GM18858 (cell line): ENCODE measurements around the gene CACNG1.

ENCODE experiments used
- ATAC-seq: cut with Tn5 transposase; IDR thresholded peaks from one replicate; pipeline ENCODE4 v1.9.1; 2021; ENCODE audit not compliant: unreplicated experiment

CACNG1 gene

DNA sequence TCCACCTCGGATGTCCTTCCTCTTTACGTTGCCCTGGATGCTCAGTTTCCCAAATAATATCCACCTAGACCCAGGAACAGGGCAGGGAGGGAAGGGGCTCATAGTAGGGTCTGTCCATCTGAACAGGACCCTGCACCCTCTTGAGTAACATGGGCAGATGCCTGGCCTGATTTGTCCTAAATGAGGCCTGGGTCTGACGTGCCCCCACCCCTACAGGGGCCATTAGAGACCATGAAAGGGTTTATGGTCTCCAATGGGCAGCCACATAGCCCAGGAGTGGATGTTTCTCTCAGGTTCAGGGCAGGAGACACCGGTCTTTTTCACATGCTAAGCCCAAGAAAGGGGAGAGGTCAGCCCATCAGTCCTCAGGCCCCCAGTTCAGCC is 6.8 kb downstream of the CACNG1 start:
- no peak for ATAC-seq

DNA sequence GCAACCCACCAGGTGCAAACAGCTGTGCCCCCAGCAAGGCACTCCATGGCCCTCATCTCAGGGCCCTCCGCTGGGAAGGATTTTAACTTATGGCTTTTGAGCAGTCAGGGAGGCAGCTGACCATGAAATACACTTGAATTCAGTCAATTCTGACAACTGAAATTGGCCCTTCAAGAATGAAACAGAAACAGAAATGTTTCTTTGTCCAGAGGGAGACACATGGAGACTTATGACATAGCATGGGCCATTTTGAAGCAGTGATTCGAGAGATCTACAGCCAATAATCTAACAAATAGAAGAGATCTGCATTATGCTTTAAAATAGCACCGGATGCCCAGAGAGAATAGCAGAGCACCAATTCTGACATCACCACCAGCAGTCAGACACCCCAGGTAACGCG is 7.5 kb downstream of the CACNG1 start:
- no peak for ATAC-seq

DNA sequence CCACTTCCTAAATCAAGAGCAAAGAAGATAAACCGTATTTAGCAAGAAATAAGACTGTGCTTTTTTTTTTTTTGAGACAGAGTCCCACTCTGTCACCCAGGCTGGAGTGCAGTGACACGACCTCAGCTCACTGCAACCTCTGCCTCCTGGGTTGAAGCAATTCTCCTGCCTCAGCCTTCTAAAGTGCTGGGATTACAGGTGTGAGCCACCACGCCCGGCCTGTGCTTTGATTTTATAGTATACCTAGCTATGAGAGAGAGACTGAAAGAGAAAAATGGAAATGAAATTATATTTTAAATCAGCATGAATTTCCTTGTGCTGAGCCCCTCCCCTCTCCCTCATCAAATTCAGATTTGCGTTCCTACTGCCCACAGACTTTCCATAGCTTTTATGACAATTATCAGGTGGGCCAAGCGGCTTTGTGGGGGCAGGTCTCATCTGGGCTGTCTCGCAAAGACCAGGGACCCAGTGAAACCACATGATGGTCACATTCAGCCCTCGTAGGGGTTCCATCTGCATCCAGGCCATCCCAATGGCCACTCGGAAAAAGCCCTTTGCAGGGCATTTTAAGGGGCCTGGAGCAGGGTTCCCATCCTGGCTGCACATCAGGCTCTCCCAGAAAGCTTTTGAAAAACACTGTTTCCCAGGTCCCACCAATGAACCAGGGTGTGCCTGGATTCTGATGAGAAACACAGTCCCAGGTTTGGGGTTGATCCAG is 8.5 kb downstream of the CACNG1 start:
- ATAC-seq = no peak

DNA sequence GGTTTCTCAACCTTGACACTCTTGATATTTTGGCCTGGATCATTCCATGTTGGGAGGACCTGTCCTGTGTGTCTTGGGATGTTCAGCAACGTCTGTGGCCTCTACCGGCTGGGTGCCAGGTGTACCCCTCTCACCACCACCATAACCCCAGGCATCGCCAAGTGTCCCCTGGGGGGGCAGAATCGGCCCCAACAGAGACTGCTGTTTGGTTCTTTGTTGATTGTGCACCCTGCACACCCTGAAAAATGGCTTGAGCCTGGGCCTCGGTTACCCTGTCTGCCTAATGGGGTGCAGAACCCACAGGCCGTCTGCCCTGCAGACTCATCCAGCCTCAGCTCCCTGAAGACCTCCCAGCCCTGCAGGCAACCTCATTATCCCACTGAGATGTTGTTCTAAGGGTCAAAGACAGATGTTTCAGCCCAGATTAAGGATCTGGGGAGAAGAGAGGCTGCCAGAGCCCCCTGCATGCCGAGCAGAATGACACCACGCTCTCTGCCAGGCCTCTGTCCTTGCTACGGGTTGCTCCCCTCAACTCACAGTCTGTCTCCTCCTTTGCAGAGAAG is 9.2 kb downstream of the CACNG1 start:
- ATAC-seq = no peak

DNA sequence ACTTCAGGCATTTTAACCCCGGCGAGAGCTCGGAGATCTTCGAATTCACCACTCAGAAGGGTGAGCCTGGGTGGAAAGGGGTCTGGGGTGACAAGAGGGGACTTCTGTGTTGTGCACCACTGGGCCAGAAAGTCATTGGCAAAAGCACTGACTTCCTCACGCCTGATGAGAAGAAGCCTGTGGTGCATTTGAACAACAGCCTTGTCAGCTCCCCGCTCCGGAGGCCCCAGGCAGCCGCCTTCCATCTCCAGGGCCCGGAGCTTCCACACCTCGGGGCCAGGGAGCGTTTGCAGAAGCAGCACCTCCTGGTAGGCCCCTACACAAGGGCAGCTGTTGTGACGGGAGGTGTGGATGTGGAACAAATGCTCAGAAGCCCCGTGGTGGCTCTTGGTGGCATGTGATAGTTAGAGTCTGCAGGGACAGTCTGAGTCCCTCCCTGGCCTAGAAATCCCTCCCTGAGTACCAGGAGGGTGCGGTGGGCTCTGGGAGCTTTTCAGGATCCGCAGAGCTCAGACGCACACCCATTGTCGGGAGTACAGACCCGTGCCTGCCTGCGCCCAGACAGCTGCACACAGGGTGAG is 9.7 kb downstream of the CACNG1 start:
- no peak for ATAC-seq

DNA sequence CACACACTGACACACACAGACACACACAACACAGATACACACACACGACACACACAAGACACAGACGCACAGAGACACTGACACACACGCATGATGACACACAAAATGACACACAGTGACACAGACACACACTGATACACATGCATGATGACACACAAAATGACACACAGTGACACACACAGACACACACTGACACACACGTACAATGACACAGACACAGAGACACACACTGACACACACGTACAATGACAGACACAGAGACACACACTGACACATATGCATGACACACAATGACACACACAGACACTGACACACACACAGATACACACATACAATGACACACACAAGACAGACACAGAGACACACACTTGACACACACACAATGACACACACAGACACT is 10.3 kb downstream of the CACNG1 start:
- ATAC-seq = no peak

DNA sequence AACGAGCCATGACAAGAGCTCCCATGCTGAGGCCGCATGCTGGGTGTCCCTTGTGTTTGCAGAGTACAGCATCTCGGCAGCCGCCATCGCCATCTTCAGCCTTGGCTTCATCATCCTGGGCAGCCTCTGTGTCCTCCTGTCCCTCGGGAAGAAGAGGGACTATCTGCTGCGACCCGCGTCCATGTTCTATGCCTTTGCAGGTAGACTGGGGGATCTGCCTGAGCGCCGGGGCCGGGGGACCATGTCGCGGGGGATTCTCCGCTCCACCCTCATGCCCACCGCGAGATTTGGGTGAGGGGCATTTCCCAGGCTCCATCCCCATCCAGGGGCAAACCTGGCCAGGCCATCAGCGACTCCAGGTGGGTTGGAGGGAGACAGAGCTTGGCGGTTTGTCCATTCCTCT is 10.7 kb downstream of the CACNG1 start:
- ATAC-seq = no peak

DNA sequence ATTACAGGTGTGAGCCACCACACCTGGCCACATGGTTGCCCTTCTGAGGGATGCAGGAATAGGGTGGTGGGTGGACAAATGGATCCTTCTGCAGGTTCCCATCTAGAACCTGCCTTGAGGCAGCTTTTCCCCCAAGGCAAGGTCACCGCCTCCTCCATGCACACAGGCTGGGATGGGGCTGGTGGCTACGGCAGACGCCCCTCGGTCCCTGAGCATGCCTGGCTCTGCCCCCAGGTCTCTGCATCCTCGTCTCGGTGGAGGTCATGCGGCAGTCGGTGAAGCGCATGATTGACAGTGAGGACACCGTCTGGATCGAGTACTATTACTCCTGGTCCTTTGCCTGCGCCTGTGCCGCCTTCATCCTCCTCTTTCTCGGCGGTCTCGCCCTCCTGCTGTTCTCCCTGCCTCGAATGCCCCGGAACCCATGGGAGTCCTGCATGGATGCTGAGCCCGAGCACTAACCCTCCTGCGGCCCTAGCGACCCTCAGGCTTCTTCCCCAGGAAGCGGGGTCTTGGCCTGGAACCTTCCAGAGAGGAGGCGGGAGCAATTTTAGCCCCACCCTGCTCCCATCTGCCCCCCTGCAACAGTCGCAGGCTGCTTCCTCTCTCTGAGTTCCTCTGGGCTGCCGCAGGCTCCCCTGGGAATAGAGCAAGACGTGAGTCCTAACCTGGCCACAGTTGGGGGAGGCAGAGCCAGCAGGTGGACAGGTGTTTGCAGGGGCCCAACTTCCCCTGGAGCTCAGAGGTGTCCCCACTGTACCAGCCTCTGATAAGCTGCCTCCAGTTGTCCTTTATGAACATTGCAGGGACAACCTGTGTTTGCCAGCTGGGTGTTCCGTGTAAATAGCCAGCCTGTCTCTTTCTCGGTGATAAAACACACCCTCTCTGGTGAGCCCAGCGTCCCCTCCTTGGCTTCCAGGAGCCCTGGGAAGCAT is 11.7 kb downstream of the CACNG1 start:
- no peak for ATAC-seq

DNA sequence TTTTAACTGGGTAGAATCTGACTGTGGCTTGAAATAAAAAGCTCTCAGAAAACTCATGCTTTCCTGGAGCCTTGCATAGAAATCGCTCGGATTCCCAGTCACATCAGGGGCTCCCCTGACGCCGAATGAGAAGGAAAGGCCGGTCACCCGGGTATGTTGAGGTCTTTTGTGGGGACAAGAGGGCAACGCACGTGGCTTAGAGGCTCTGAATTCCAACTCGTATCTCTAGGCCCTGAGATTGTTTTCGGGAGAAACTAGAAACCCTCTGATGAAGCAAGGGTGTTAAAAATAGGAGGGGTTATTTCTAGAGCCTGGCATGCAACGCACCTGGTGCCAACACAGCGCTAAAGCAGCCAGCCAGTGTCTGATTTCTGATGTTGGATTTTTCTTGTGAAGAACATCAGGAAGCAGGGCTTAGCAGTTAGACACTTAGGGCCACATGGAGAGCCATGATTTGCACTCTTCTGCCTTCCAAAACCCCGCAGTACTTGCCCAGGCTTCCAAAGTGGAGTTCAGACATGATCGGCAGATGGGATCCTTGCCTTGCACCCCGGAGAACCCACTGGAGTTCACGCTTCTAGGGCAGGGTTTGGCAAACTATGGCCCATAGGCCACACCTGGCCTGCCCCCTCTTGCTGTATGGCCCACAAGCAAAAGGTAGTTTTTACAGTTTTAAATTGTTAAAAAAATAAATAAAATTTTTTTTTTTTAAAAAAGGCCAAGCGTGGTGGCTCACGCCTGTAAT is 12.6 kb downstream of the CACNG1 start:
- no peak for ATAC-seq

DNA sequence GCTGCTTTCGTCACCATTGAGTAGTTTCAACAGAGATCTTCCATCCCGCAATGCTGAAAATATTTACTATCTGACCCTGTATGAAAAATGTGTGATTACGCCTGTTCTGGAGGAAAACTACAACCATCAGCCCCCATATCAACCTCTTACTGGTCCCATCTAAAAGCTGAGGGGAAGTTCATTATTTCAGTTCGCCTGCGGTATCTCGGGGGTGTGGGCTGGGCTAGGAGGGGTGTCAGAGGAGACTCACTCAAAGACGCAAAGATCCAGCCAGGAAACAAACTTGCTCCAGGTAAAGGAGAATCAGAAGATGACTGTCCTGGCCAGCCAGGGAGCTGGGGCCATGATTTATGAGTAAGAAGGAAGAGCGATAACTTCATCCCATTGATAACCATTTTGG is 13.7 kb downstream of the CACNG1 start:
- no peak for ATAC-seq

DNA sequence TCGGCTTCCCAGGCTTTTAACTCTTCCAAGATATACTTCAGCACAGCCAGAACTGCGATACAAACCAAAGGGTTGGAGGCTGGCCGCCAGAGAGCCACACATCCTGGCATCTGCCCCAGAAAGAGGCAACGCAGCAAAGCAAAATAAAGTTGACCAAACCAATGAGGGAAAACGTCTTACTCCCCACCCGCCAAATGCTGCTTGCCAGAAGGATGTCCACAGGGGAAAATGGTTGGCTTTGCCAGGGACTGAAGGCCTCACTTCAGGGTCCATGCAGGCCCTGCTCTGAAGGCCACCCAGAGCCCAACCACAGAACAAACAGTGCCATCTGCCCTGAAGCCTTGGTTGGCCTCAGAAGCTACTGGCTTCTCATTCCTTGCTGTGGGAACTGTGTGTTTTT is 15.0 kb downstream of the CACNG1 start:
- no peak for ATAC-seq

DNA sequence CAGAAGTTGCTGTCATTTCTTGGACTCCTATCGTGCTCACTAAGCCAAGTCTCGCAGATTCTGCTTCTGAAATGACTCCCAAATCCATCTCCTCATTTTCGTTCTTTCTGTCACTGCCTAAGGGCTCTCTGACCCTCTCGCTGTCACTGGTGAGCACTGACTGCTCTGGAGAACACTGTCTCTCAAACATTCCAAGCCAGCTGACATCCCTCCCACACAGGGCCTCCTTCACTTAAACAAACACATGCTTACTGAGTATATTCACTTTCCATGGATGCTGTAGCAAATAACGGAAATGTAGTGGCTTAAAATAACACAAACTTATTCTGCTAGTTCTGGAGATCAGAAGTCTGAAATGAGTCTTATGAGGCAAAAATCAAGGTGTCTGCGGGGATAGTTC is 18.8 kb downstream of the CACNG1 start:
- no peak for ATAC-seq

DNA sequence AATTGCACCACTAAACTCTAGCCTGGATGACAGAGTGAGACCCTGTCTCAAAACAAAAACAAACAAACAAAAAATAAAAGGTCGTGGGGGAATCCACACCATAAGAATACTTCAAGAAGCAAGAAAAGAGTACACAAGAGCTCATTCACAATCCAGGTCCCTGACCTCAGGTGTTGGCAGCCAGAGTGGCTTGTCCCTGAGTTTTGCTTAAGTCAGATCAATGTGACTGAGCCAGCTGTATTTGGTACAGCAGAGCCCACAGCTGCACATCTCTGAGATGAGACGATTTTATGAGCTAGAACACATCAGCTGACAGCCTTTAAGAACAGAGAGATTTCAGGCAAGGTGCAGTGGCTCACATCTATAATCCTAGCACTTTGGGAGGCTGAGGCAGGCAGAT is 22.4 kb downstream of the CACNG1 start:
- ATAC-seq = no peak

DNA sequence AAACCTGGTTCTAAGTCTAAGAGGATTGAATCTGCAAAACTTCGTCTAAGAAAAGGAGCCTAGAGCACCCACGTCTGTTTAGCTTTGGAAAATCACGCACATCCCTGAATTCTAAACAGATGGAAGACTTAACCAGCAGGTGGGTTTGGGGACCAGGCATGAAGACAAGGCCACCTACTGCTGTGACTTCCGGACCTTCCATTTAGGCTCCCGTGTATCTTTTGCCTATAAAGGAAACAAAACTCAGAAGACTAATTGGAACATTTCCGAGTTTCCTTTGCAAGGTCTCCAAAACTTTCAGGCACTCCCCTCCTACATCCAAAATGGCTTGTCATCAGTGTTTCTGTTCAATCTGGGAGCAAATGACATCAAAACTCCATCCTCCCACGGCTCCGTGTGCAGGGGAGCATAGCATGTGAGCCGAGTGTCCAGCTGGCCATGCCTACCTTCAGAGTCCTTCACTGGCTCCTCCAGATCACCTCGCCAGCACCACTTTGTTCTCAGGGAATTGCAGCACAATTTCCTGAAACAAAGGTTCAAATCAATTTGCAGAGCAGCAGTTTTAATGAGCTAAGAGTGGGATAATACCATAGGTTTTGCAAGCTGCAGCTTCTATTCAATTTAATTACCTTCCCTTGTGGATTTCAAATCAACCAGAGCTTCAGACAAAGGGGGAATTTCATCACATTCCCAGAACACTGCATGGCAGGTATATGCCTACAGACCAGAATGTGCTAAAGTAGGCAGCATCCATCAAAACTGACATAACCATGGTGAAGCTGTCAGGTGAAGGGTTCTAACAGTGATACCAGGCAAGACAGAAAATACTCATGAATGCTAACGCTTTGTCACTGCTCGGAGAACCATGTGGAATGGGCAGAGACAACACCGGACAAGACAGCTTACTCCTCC is 23.5 kb downstream of the CACNG1 start:
- no peak for ATAC-seq

DNA sequence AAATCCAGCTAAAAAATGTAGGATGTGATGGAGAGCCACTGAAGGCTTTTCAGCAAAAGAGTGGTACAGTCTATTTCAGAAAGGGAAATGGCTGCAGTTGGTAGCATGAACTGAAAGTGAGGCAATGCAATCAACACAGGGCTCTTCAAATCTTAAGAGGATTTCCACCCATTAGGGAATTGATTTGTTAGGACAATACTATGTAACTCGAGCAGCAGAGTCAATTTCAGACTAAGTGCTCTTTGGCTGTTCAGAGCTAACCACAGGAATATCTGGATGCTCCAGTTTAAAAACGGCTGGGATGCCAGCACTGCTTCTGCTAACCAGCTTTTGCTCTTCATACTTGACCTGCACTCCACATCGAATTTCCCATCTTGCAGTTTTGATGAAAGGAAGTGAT is 24.6 kb downstream of the CACNG1 start:
- ATAC-seq = no peak

DNA sequence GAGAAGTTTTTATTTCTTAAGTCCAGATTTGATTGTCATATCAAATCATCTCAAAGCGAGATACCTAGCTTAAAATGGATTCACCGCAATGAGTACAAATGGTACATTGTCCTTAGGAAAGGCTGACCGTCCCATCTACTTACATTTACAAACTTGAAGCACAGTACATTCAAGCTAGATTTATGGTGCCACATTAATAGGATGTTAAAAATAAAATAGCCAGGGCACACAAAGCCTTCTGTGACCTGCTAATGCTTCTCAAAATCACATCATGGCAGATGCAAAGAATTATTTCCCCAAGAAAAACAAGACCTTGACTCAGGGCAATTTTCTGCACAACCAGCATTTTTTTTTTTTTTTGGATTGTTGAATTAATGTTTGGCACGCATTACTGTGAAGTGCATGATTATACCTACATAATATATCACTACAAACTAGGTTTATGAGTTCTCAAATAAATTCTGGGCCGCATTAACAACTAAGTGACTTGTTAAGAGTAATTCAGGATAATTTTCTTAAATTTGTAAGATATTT is 25.3 kb downstream of the CACNG1 start:
- no peak for ATAC-seq

DNA sequence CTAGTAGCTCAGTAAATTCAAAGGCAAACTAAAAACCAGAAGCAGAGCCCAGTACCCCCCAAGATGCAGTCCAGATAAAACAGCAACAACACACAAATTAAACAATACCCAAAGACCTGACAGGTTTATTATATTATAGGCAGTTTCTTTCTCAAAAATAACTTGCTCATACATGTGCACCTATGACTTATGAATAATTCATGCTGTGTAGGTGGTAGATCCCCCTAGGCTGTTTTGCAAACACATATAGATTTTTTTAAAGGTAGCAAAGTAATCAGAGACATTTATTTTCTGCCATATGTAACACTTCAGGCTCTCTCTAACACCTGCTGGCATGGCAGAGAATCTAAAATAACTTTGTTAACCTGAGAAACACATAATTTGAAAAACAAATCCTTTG is 27.2 kb downstream of the CACNG1 start:
- no peak for ATAC-seq

DNA sequence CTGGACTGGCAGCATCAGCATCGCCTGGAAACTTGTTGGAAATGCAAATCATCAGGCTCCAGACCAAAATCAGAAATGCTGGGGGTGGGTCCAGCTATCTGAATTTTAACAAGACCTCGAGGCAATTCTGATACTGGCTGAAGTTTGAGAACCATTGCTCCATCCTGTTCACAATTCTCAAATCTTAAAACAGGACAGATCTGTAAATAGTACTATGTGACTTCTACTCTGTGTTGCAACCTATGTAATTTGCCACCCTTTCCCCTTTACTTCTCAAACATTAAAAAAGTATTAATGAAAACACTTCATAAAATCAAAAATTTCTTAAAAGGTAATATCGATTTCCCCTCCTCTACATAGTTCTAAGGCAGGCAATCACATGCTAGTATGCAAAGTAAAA is 28.5 kb downstream of the CACNG1 start:
- no peak for ATAC-seq

DNA sequence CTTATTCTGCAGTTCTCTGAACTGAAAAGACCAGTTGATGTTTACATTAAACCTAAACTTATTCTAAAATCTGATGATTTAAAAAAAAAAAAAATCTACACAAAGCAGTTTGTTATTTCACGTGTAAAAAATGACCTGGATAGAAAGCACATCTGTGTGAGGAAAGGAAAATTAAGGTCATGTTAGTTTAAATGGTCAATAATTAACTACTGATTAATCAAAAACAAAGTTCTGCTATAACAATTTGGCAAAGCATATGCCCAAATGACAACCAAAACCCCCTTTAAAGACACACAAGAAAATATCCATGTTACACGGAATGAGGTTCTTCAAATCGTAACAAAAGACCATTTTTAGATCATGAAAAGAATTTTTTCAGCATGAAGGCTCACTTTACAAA is 30.4 kb downstream of the CACNG1 start:
- no peak for ATAC-seq

DNA sequence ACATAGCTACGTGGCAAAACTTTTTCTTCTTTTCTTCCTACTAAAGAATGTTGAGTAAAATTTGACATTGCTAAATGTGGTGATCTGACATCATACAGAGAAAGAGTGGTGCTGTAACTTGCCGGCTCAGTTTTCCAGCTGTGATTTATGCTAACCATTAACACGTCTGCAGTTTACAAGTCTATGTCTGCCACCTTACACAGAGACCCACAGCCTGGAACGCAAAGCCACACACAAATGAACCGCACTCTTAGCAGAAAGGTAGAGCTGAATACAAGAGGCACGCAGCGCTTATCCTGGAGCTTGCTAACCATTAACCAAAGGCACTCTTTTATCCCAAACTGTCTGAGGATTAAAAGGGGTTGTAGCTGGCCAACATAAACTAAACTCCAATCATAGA is 31.9 kb downstream of the CACNG1 start:
- ATAC-seq = no peak
